ENCODE measurements around the gene ANTXR2. TPM values are rescaled to one million over a fixed set of nuclear protein-coding genes. Genes with fewer than 3 reads are reported as not detected.

Gene ANTXR2
- total and polyA plus RNA-seq, 9 of the 15 experiments (the other 6 are each of a cell fraction or from before 2014, with no cell fraction given): 10.1 to 83.8 (median 60.3) TPM

- TF ChIP-seq ZNF274 (IDR thresholded peaks at IDR 0.05; ENCODE audit: borderline replicate concordance, low read depth, low read length): no peak
- TF ChIP-seq BMI1 (IDR thresholded peaks at IDR 0.05; ENCODE audit: low read length): no peak
- TF ChIP-seq TEAD1 (CRISPR knock-in tag; IDR thresholded peaks at IDR 0.05): no peak
These were observed 195.5 kb downstream of the ANTXR2 start (continued) for GRCh38 chr4:79877511-79877910.

GRCh38 chr4:79875344-79875899 lies 197.6 kb downstream of the ANTXR2 start:
- H3K4me1 ChIP-seq (replicated peaks in 1 of 2; ENCODE audit: control insufficient read depth in 2 of 2, insufficient read depth in 2 of 2, low read length in 2 of 2): no peaks in the 10 kb centered on the region
- ATAC-seq (no peak), FAIRE-seq (no peak), DNase-seq (ENCODE audit: extremely low read depth in 1 of 4, low spot score in 3 of 4) (no peak)
- H3K79me2 ChIP-seq (ENCODE audit: control insufficient read depth, insufficient read depth, low read length): no peaks in the 10 kb centered on the region
- H4K20me1 ChIP-seq (replicated peaks; ENCODE audit: control insufficient read depth, insufficient read depth, low read length): no peaks in the 10 kb centered on the region
- no peaks in the 10 kb centered on the region for H3K9me1 ChIP-seq (ENCODE audit: control insufficient read depth, insufficient read depth, low read length)
- peak overlapping the region; percentile 54; the same call in 1 of the 2 replicates for H2AFZ ChIP-seq (ENCODE audit: low read depth, low read length)
- TF ChIP-seq ZNF586 (CRISPR knock-in tag; conservative IDR thresholded peaks at IDR 0.05) (no peak), GABPB1 (CRISPR knock-in tag; IDR thresholded peaks at IDR 0.05) (no peak)
- H3K4me2 ChIP-seq (ENCODE audit: insufficient read depth, low read length): no peak overlapping the region
- no peaks in the 10 kb centered on the region for H3K36me3 ChIP-seq (ENCODE audit: control insufficient read depth, insufficient read depth, low read length)
- no peak overlapping the region for H3K27ac ChIP-seq (ENCODE audit: extremely low read depth, low read depth, low read length)
- ChIA-PET POLR2A (interaction anchor here (1.1 kb wide), 1 partner anchor 251 kb away, joined by 4 read pairs; no protein-coding TSS in a partner anchor), CTCF (ENCODE audit: low intra/inter-chr PET ratio) (no interaction called here)
- no TSS peak for BruUV-seq (replicated peaks)
- H3K4me3 ChIP-seq: no peak overlapping the region
- H3K9me3 ChIP-seq (replicated peaks; ENCODE audit: control insufficient read depth, insufficient read depth, low read depth, low read length): 0 out of 2 replicates have a peak, but pooled peaks cover 2% of the 10 kb centered on the region
- 39% methylated on average over 4 of the region's 4 CpGs for WGBS (ENCODE audit: insufficient coverage, low coverage, missing lambda C conversion rate)
- in situ Hi-C loops (cut with MboI): no loop called here
- no peaks in the 10 kb centered on the region for H3K27me3 ChIP-seq (ENCODE audit: control insufficient read depth in 2 of 2, insufficient read depth in 2 of 2, low read length in 2 of 2)
- H3K9ac ChIP-seq (ENCODE audit: insufficient read depth in 1 of 2, low read depth in 2 of 2, low read length in 2 of 2): no peak overlapping the region
- intact Hi-C loops (cut with micrococcal nuclease): no loop called here

All from K562 (cell line).